Right lobe of liver (tissue), 6 donors: ENCODE measurements around the gene PI4K2B. TPM values are rescaled to one million over a fixed set of nuclear protein-coding genes. Genes with fewer than 3 reads are reported as not detected.

Source experiments
- ATAC-seq, 4 donors: fragments of 200-7000 bp; cut with Tn5 transposase; one replicate each; pipeline ENCODE4 v1.9.1; 2020; ENCODE audit warnings: mild to moderate bottlenecking in 4 of 4, moderate library complexity in 4 of 4
- DNase-seq, 3 donors: peaks; one replicate each; pipeline ENCODE4 v3.0.0-alpha.2; 2020
- H3K27ac ChIP-seq, 3 donors: fragments of 200-600 bp; one replicate each; pipeline ENCODE4 v1.8.0; 2022
- H3K27me3 ChIP-seq, 2 donors: fragments of 200-600 bp; one replicate each; pipeline ENCODE4 v1.8.0; 2022
- H3K36me3 ChIP-seq, 4 donors: fragments of 200-600 bp; sonication (generic) in 1 of 4; one replicate each; pipeline versions ENCODE4 v1.5.1 to v1.8.0; 2017 to 2022; ENCODE audit warnings: control low read depth in 1 of 4
- H3K4me1 ChIP-seq, 4 donors: fragments of 200-600 bp; sonication (generic) in 1 of 4; one replicate each; pipeline versions ENCODE4 v1.5.1 to v1.8.0; 2017 to 2022; ENCODE audit warnings: control low read depth in 1 of 4
- H3K4me3 ChIP-seq, 3 donors: fragments of 200-600 bp; one replicate each; pipeline ENCODE4 v1.8.0; 2022
- H3K9me3 ChIP-seq, 4 donors: fragments of 200-600 bp; sonication (generic) in 1 of 4; one replicate each; pipeline versions ENCODE4 v1.5.1 to v1.8.0; 2017 to 2022; ENCODE audit warnings: control low read depth in 1 of 4
- POLR2A ChIP-seq: fragments of 450-650 bp; IDR thresholded peaks from one replicate; pipeline ENCODE4 v1.6.1; 2017; ENCODE audit warnings: antibody characterized with exemption, mild to moderate bottlenecking
- WGBS: methylation state at CpG from one replicate; pipeline ENCODE4 v1.1.6; 2018; ENCODE audit warnings: low coverage, low lambda C conversion rate; ENCODE audit not compliant: insufficient coverage; ENCODE audit errors: missing lambda C conversion rate; 5-methylcytosine and 5-hydroxymethylcytosine counted together
- intact Hi-C, 2 donors: fragments of 100-400 bp; cut with DNase I; formaldehyde crosslinking; loops; one replicate each; pipeline versions ENCODE4 v1.11.2 to v1.14.1; 2022
- total RNA-seq, 6 experiments: library from RNA; depleted of rRNA in 2 of 6; stranded (reverse); fragments of >200 nt in 2 of 6; fragmentation: NEBNext Ultra II Directional in 3 of 6; extraction: Animal tissue kit (Norgen Biotek cat#: 25700) in 3 of 6; gene quantifications; one replicate each; pipeline versions ENCODE4 v1.1.0 to v1.2.4, GENCODE V29; 2016 to 2023
- TF ChIP-seq, protein P1 (sequence below), 4 donors: fragments of 200-600 bp in 3 of 4; fragments of 450-650 bp in 1 of 4; IDR thresholded peaks; one replicate each; pipeline versions ENCODE4 v1.5.1 to v1.8.0; 2016 to 2022; ENCODE audit warnings: antibody characterized with exemption in 4 of 4, mild to moderate bottlenecking in 2 of 4
- donor health status: DM: no; HTN: yes; CAD: no.
- donor health status: DM: no; HTN: no; CAD: no.
- donor health status: DM: no; HTN: no; CAD: no.
- donor health status: DM: no; HTN: yes; CAD: no.
- donor health status: DM: no; HTN: yes; CAD: no.

PI4K2B gene
- total RNA-seq, 6 experiments from 2014 or later = 17.1 to 33.5 (median 22.8) TPM

- no peaks in the 10 kb centered on the region for H3K9me3 ChIP-seq
- no peak for TF ChIP-seq POLR2A
- TF ChIP-seq, protein P1, sequence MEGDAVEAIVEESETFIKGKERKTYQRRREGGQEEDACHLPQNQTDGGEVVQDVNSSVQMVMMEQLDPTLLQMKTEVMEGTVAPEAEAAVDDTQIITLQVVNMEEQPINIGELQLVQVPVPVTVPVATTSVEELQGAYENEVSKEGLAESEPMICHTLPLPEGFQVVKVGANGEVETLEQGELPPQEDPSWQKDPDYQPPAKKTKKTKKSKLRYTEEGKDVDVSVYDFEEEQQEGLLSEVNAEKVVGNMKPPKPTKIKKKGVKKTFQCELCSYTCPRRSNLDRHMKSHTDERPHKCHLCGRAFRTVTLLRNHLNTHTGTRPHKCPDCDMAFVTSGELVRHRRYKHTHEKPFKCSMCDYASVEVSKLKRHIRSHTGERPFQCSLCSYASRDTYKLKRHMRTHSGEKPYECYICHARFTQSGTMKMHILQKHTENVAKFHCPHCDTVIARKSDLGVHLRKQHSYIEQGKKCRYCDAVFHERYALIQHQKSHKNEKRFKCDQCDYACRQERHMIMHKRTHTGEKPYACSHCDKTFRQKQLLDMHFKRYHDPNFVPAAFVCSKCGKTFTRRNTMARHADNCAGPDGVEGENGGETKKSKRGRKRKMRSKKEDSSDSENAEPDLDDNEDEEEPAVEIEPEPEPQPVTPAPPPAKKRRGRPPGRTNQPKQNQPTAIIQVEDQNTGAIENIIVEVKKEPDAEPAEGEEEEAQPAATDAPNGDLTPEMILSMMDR (IDR thresholded peaks at IDR 0.05) = no peak
- H3K4me1 ChIP-seq = peaks cover 0 to 5% (median 0%) of the 10 kb centered on the region in 4 donors
- H3K4me3 ChIP-seq = no peak overlapping the region
- ATAC-seq (no peak), DNase-seq (no peak)
- no peaks in the 10 kb centered on the region for H3K27me3 ChIP-seq
- intact Hi-C loops = no loop called here
- no peak overlapping the region for H3K27ac ChIP-seq
- WGBS = 50% methylated on average over 1 of the region's 4 CpGs
- peaks cover 0 to 2% (median 0%) of the 10 kb centered on the region in 4 donors for H3K36me3 ChIP-seq
Measured at GRCh38 chr4:25310066-25310802, 76.4 kb downstream of the PI4K2B start.

GRCh38 chr4:25310803-25311166 lies 77.0 kb downstream of the PI4K2B start:
- 44% methylated on average over 1 of the region's 1 CpG for WGBS
- intact Hi-C loops = no loop called here
- DNase-seq (no peak), ATAC-seq (no peak)
- Histone ChIP-seq H3K4me1 (peaks cover 0 to 5% (median 0%) of the 10 kb centered on the region in 4 donors), H3K4me3 (no peak overlapping the region), H3K27me3 (no peaks in the 10 kb centered on the region), H3K9me3 (no peaks in the 10 kb centered on the region), H3K27ac (no peak overlapping the region), H3K36me3 (peaks cover 0 to 8% (median 0%) of the 10 kb centered on the region in 4 donors)
- TF ChIP-seq, protein P1 (IDR thresholded peaks at IDR 0.05) = no peak
- no peak for TF ChIP-seq POLR2A

DNA sequence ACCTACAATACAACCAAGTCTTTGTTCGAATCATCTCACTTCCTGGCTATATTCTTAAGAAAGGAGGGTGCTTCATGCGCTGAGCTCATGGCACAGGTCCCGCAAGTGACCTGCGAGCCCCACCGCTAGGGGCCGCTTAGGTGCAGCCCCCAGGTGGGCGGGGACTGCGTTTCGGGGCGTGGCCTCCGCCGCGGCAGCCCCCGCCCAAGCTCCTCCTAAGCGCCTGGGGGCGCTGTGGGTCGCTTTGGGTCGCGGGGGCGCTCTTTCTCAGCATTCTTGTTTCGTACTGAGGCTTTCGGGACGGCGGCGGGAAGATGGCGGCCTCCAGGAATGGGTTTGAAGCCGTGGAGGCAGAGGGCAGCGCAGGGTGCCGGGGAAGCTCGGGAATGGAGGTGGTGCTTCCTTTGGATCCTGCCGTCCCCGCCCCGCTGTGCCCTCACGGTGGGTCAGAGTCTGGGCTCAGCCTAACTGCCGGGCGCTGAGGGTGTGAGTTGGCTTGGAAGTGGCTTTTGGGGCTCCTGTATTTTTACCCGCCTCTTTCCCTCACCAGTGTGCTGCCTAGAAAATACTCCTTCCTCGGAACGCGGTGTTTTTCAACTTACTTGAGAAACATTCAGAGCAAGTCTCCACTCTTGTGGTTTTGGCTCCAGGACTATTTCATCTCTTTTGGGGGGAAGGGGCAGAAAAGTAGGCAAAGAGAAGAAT lies 78.8 kb downstream of the PI4K2B start, which contains the start of gene ZCCHC4:
ZCCHC4 (plus strand) TSS at position 279 of the 705 bp plus-strand sequence; CDS start at position 315, 36 bp downstream.
- peak; percentile 100 for ATAC-seq

DNA sequence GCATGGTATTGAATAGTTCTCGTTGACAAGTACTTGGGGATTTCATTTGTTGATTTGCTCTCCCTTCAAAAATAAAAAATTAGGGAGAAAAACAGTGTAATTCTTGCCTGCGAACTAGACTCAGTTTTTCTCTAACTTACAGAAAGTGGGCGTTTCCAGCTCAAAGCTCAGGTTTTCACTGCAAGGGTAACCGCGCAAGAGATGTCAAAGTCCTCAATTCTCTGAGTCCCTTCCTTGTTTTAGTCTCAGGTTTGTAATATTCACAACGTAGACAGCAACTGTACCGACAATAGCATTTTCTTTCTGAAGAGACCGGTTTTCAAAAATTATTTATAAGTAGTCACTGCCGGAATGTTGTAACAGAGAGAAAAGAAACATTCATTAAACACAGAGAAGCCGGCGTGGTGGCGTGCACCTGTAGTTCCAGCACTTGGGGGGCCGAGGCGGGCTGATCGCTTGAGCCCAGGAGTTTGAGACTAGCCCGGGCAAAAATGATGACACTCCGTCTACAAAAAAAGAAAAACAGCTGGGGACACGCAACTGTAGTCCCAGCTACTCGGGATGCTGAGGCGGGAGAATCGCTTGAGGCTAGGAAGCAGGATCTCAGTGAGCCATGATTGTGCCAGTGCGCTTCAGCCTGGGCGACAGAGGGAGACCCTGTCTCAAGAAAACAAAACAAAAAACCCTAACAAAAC lies 79.5 kb downstream of the PI4K2B start:
- intact Hi-C loops = no loop called here
- ATAC-seq (peak in 2 of 4 donors; percentile 11 to 34), DNase-seq (no peak)
- 14% methylated on average over 23 of the region's 23 CpGs for WGBS
- TF ChIP-seq, protein P1 (IDR thresholded peaks at IDR 0.05) = no peak
- no peak for TF ChIP-seq POLR2A
- peak overlapping the region; percentile 64 to 85 (median 81) for H3K4me3 ChIP-seq
- H3K9me3 ChIP-seq = no peaks in the 10 kb centered on the region
- no peaks in the 10 kb centered on the region for H3K27me3 ChIP-seq
- H3K4me1 ChIP-seq = peaks cover 0 to 5% (median 0%) of the 10 kb centered on the region in 4 donors
- peaks cover 0 to 14% (median 0%) of the 10 kb centered on the region in 4 donors for H3K36me3 ChIP-seq
- peak overlapping the region; percentile 52 to 73 (median 52) for H3K27ac ChIP-seq

More for the DNA sequence above, 78.8 kb downstream of the PI4K2B start, which contains the start of gene ZCCHC4:
- TF ChIP-seq, protein P1 (IDR thresholded peaks at IDR 0.05) = peak; percentile 97 to 100 (median 100)
- TF ChIP-seq POLR2A = peak; percentile 66
- Histone ChIP-seq H3K36me3 (peaks cover 0 to 11% (median 0%) of the 10 kb centered on the region in 4 donors), H3K4me1 (peaks cover 0 to 5% (median 0%) of the 10 kb centered on the region in 4 donors), H3K4me3 (peak within 1 kb of the TSS; percentile 64 to 85 (median 81)), H3K27ac (peak within 1 kb of the TSS; percentile 52 to 73 (median 52)), H3K27me3 (no peaks in the 10 kb centered on the region), H3K9me3 (no peaks in the 10 kb centered on the region)
- peak; percentile 90 to 92 (median 92) for DNase-seq
- 0% methylated on average over 19 of the region's 40 CpGs for WGBS
- intact Hi-C loops = no loop called here
